ENCODE measurements around the gene HSP90AB1.
A peak's percentile ranks its signal among the peaks of the same experiment; 100 is the strongest.

HSP90AB1 gene

DNA sequence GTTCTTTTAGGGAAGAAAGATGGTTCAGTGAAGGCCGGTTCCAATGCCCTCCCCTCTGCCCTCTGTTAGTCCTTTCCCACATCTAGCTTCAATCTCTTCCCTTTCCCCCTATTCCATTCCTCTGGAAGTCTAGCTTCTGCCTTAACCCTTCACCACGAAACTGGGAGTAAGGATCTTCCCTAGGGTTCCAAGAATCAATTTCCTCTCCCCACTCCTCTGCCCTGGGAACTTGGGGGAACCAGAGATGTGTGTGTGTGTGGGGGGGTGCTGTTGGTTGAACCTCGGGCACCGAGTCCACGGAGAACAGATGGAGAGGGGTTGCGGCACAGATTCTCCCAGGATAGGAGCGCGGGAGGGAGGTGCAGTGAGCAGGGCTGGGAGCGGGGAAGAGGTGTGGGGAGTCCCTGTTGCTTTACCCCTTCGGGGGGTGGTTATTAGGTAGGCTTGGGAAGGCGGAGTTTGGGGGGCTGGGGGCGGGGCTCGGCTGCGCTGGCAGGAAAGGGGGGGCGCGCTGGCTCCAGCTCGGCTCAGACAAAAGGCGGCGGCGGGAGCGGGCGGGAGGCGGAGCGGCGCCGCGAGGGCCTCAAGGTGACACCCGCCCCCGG is 23.1 kb downstream of the HSP90AB1 start, which contains the start of gene TMEM151B:
Gene TMEM151B (plus strand): TSS at position 530 of the 605 bp plus-strand sequence. CDS start 293 bp downstream, outside the sequence.
- DNase-seq = no peak

- DNase-seq = no peak
These were observed 23.9 kb downstream of the HSP90AB1 start for GRCh38 chr6:44270526-44271405.

- DNase-seq = no peak
These were observed 24.5 kb downstream of the HSP90AB1 start for GRCh38 chr6:44271406-44271723.

- DNase-seq = no peak
These were observed 25.0 kb downstream of the HSP90AB1 start for GRCh38 chr6:44271914-44272313.

DNA sequence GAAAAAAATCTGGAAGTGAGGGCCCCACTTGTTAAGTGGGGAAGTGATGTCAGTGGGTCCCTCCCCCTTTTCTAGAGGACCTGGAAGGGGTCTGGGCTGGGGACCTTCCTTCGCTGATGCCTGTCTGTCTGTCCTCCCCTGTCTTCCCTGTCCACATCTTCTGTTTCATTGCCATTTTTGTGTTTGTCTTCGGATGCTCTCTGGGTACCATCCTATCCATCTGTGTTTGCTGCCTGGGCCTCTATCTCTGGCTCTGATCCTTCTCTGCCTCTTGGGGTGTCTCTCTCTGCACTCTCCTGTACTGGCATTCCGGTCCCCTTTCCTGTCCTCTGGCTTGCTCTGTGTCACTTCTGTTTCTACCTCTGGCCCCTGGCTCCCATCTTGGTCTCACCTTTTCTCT is 25.6 kb downstream of the HSP90AB1 start:
- DNase-seq = no peak

DNA sequence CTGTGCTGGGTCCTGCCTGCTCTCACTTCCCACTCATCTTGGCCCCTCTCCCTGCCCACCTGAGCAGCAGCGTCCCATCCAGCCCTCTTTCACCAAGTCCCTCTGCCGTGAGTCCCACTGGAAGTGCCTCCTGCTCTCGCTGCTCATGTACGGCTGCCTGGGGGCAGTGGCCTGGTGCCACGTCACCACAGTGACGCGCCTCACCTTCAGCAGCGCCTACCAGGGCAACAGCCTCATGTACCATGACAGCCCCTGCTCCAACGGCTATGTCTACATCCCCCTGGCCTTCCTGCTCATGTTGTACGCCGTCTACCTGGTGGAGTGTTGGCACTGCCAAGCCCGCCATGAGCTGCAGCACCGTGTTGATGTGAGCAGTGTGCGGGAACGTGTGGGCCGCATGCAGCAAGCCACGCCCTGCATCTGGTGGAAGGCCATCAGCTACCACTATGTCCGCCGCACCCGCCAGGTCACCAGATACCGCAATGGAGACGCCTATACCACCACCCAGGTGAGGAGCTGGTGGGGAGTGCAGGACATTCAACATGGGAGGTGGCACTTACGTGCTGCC is 26.2 kb downstream of the HSP90AB1 start:
- DNase-seq = no peak

GRCh38 chr6:44273617-44274016 is 26.7 kb downstream of the HSP90AB1 start:
- no peak for DNase-seq

DNA sequence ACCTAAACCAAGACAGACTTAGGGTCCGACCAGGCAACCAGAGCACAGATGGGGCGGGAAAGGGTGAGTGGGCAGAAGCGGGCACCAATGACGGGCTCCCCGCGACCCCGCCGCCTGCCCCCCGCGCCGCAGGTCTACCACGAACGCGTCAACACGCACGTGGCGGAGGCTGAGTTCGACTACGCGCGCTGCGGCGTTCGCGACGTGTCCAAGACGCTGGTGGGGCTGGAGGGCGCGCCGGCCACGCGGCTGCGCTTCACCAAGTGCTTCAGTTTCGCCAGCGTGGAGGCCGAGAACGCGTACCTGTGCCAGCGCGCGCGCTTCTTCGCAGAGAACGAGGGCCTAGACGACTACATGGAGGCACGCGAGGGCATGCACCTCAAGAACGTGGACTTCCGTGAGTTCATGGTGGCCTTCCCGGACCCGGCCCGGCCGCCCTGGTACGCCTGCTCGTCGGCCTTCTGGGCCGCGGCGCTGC is 28.4 kb downstream of the HSP90AB1 start:
- no peak for DNase-seq

GRCh38 chr6:44275749-44276648 is 29.1 kb downstream of the HSP90AB1 start:
- no peak for DNase-seq

- no peak for DNase-seq
These were observed 30.1 kb downstream of the HSP90AB1 start for GRCh38 chr6:44276667-44277640.

- no peak for DNase-seq
These were observed 30.9 kb downstream of the HSP90AB1 start for GRCh38 chr6:44277763-44278162.

GRCh38 chr6:44278315-44278714 is 31.4 kb downstream of the HSP90AB1 start:
- no peak for DNase-seq

- no peak for DNase-seq
These were observed 32.1 kb downstream of the HSP90AB1 start for GRCh38 chr6:44278774-44279697.

- DNase-seq = no peak
These were observed 37.2 kb downstream of the HSP90AB1 start for GRCh38 chr6:44284121-44284520.

GRCh38 chr6:44284867-44285266 is 38.0 kb downstream of the HSP90AB1 start:
- DNase-seq = no peak

- peak; percentile 52 for DNase-seq
These were observed 38.8 kb downstream of the HSP90AB1 start for GRCh38 chr6:44285552-44286284.

GRCh38 chr6:44286285-44286565 is 39.3 kb downstream of the HSP90AB1 start:
- no peak for DNase-seq

DNA sequence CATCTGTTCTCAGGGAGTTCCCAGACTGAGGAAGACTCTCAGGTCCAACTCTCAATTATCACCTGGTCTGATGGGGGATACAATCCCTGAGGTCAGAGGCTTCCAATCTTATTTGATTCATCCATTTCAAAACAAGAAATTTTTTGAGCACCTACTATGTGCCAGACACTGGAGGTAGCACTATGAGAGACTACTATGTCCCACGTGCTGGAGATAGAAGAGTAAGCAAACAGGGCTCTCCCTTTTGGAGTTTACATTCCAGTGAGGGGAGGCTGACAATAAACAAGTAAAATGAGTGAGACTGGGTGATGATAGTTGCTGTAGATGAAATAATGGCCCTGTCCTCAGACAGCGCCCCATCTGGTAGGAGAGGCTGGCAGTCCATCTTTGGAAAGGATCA is 39.8 kb downstream of the HSP90AB1 start:
- no peak for DNase-seq

- DNase-seq = no peak
These were observed 42.9 kb downstream of the HSP90AB1 start for GRCh38 chr6:44289726-44290260.

GRCh38 chr6:44291841-44292240 is 44.9 kb downstream of the HSP90AB1 start:
- no peak for DNase-seq

Data from OCI-M1 (cell line).